Lung (tissue), 12 donors: ENCODE measurements around the gene TTC28. TPM values are rescaled to one million over a fixed set of nuclear protein-coding genes. Genes with fewer than 3 reads are reported as not detected.
A peak's percentile ranks its signal among the peaks of the same experiment; 100 is the strongest.
"Not testable (repeated sequence)": the region's sequence is repeated elsewhere in the genome, so short reads cannot be mapped to it uniquely, and the experiment has no call there.

Experiments used
- ATAC-seq: fragments of 200-7000 bp; cut with Tn5 transposase; one replicate; pipeline ENCODE4 v1.9.1; 2020; ENCODE audit warnings: moderate number of reproducible peaks; ENCODE audit not compliant: insufficient read depth, low FRiP score
- DNase-seq, 3 donors: peaks; one replicate each; pipeline ENCODE4 v3.0.0-alpha.2; 2013 to 2017
- H3K27ac ChIP-seq, 2 donors: one replicate each; pipeline ENCODE4 v1.5.1; 2013; ENCODE audit warnings: mild to moderate bottlenecking in 2 of 2, moderate library complexity in 2 of 2, control low read depth in 1 of 2, inconsistent platforms in 1 of 2, low read depth in 1 of 2, low read length in 1 of 2
- H3K27me3 ChIP-seq, 3 donors: one replicate each; pipeline ENCODE4 v1.5.1; 2013; ENCODE audit warnings: low read length in 2 of 3; ENCODE audit not compliant: control insufficient read depth in 3 of 3, insufficient read depth in 3 of 3
- H3K36me3 ChIP-seq, 4 donors: one replicate each; pipeline ENCODE4 v1.5.1; 2013; ENCODE audit warnings: low read length in 4 of 4, mild to moderate bottlenecking in 1 of 4, moderate library complexity in 1 of 4; ENCODE audit not compliant: control insufficient read depth in 4 of 4, insufficient read depth in 4 of 4
- H3K4me1 ChIP-seq, 5 donors: one replicate each; pipeline ENCODE4 v1.5.1; 2013; ENCODE audit warnings: low read length in 5 of 5, mild to moderate bottlenecking in 2 of 5, moderate library complexity in 1 of 5; ENCODE audit not compliant: control insufficient read depth in 5 of 5, insufficient read depth in 5 of 5
- H3K4me3 ChIP-seq: one replicate; pipeline ENCODE4 v1.5.1; 2013; ENCODE audit warnings: mild to moderate bottlenecking, control low read depth, moderate library complexity
- H3K9ac ChIP-seq, 2 donors: one replicate each; pipeline ENCODE4 v1.5.1; 2013; ENCODE audit warnings: low read length in 2 of 2, control low read depth in 1 of 2; ENCODE audit not compliant: insufficient read depth in 1 of 2
- H3K9me3 ChIP-seq, 4 donors: one replicate each; pipeline ENCODE4 v1.5.1; 2013; ENCODE audit warnings: low read length in 3 of 4, mild to moderate bottlenecking in 1 of 4, moderate library complexity in 1 of 4; ENCODE audit not compliant: control insufficient read depth in 4 of 4, insufficient read depth in 3 of 4
- CTCF ChIP-seq: IDR thresholded peaks from 2 replicates; pipeline ENCODE4 v1.5.1; 2012; ENCODE audit warnings: mild to moderate bottlenecking; ENCODE audit errors: control extremely low read depth, extremely low read depth
- WGBS, 2 donors: extraction: QIAGEN DNeasy Blood & Tissue Kit; methylation state at CpG; one replicate each; pipeline ENCODE4 v1.1.7; 2013; 5-methylcytosine and 5-hydroxymethylcytosine counted together
- polyA plus RNA-seq, 2 donors: library from polyadenylated mRNA; stranded (reverse); fragments of 200-250 nt; gene quantifications; one replicate each; pipeline ENCODE4 v1.2.1, GENCODE V29; 2013
- total RNA-seq, 2 donors: library from RNA; depleted of rRNA in 1 of 2; stranded (reverse); fragments of >200 nt in 1 of 2; gene quantifications; one replicate each; pipeline ENCODE4 v1.2.1, GENCODE V29; 2014 to 2021
- donor health status: control.
- donor health status: control.
- donor health status: Bipolar disorder and iron deficiency.
- donor health status: healthy.
- donor health status: DM: yes; HTN: yes; CAD: no.

TTC28 gene
- total and polyA plus RNA-seq, 4 donors, result 4.7 to 72.2 (median 24.8) TPM

GRCh38 chr22:28560046-28560742, 119.4 kb downstream of the TTC28 start:
- Histone ChIP-seq H3K36me3 (no peaks in the 10 kb centered on the region), H3K9me3 (no peaks in the 10 kb centered on the region), H3K4me3 (no peak overlapping the region), H3K9ac (no peak overlapping the region), H3K27ac (peak overlapping the region in 1 of 2 donors; percentile 45), H3K27me3 (no peaks in the 10 kb centered on the region), H3K4me1 (no peaks in the 10 kb centered on the region)
- 83 to 95% methylated on average over 2 of the region's 2 CpGs for WGBS, 2 donors
- ATAC-seq, result peak; percentile 27
- no peak for TF ChIP-seq CTCF
- no peak for DNase-seq

GRCh38 chr22:28557184-28557583, 122.5 kb downstream of the TTC28 start:
- no peaks in the 10 kb centered on the region for H3K4me1 ChIP-seq
- no peaks in the 10 kb centered on the region for H3K27me3 ChIP-seq
- H3K36me3 ChIP-seq, result no peaks in the 10 kb centered on the region
- DNase-seq, result no peak
- ATAC-seq, result no peak
- no peak for TF ChIP-seq CTCF
- H3K9ac ChIP-seq, result no peak overlapping the region
- H3K4me3 ChIP-seq, result no peak overlapping the region
- 94 to 100% methylated on average over 1 of the region's 1 CpG for WGBS, 2 donors
- H3K9me3 ChIP-seq, result no peaks in the 10 kb centered on the region
- H3K27ac ChIP-seq, result no peak overlapping the region

- 97 to 99% methylated on average over 23 to 51 of the region's 51 CpGs for WGBS, 2 donors
- H3K4me1 ChIP-seq, DNase-seq, H3K4me3 ChIP-seq, H3K27ac ChIP-seq, H3K36me3 ChIP-seq, ATAC-seq, H3K27me3 ChIP-seq, H3K9me3 ChIP-seq, H3K9ac ChIP-seq: not testable (repeated sequence)
Measured at GRCh38 chr22:28553108-28553866, 126.4 kb downstream of the TTC28 start.

GRCh38 chr22:28548406-28548805, 131.2 kb downstream of the TTC28 start:
- no peaks in the 10 kb centered on the region for H3K27me3 ChIP-seq
- DNase-seq (no peak), ATAC-seq (no peak)
- peaks cover 0 to 9% (median 4%) of the 10 kb centered on the region in 5 donors for H3K4me1 ChIP-seq
- no peaks in the 10 kb centered on the region for H3K9me3 ChIP-seq
- TF ChIP-seq CTCF, result no peak
- H3K4me3 ChIP-seq, result no peak overlapping the region
- no peak overlapping the region for H3K9ac ChIP-seq
- H3K36me3 ChIP-seq, result no peaks in the 10 kb centered on the region
- WGBS, 2 donors, result 96 to 97% methylated on average over 2 of the region's 2 CpGs
- no peak overlapping the region for H3K27ac ChIP-seq
